ENCODE results near the gene ADARB2.

- no peak for TF ChIP-seq CTCF (IDR thresholded peaks at IDR 0.05)
- no peak for TF ChIP-seq POLR2A (IDR thresholded peaks at IDR 0.05)
- no peak for TF ChIP-seq POLR2AphosphoS5 (IDR thresholded peaks at IDR 0.05)
Observed at GRCh38 chr10:1729751-1730150, 7.6 kb downstream of the ADARB2 start.

Data from suprapubic skin (tissue), 4 donors.